ENCODE data around the gene GCFC2. TPM values are rescaled to one million over a fixed set of nuclear protein-coding genes. Genes with fewer than 3 reads are reported as not detected.

The GCFC2 gene
- total RNA-seq, 2 donors from 2014 or later: 21.5 to 29.2 TPM

GRCh38 chr2:75612862-75613243, 97.9 kb downstream of the GCFC2 start:
- DNase-seq (ENCODE audit: low spot score) (no peak), ATAC-seq (ENCODE audit: insufficient number of reproducible peaks, low FRiP score, low read depth) (no peak)

More at GRCh38 chr2:75612862-75613243, 97.9 kb downstream of the GCFC2 start:
- Histone ChIP-seq H3K4me1 (ENCODE audit: control insufficient read depth in 1 of 2, low read depth in 2 of 2) (no peaks in the 10 kb centered on the region), H3K36me3 (no peaks in the 10 kb centered on the region), H3K27me3 (replicated peaks; ENCODE audit: insufficient read depth) (no peaks in the 10 kb centered on the region), H3K9me3 (no peaks in the 10 kb centered on the region), H3K27ac (no peak overlapping the region), H3K4me3 (no peak overlapping the region)
- no peak for TF ChIP-seq CTCF (IDR thresholded peaks at IDR 0.05)

Other genes with a start within 250 kb of the GCFC2 start
- 1 to 10 TPM in 1 of 2 donors, not detected in 1; 1.1 TPM for gene EVA1A, start 150.0 kb downstream of the GCFC2 start, total RNA-seq
- 10 to 100 TPM; 36.0 to 42.4 TPM for gene MRPL19, start 64.1 kb downstream of the GCFC2 start, total RNA-seq

All from thoracic aorta (tissue), 2 donors.